Stimulated activated CD8-positive, alpha-beta memory T cell treated with anti-CD3 and anti-CD28 coated beads, Interleukin-4, amount 100 ng/mL, for 4 hours (primary cell): ENCODE data around the gene IL4R.
"Not testable (repeated sequence)": the region's sequence is repeated elsewhere in the genome, so short reads cannot be mapped to it uniquely, and the experiment has no call there.

Source experiments
- DNase-seq, 2 donors: peaks; one replicate each; pipeline ENCODE4 v3.0.0-alpha.2; 2020; ENCODE audit warnings: low read depth in 2 of 2, low spot score in 1 of 2

IL4R gene

DNA sequence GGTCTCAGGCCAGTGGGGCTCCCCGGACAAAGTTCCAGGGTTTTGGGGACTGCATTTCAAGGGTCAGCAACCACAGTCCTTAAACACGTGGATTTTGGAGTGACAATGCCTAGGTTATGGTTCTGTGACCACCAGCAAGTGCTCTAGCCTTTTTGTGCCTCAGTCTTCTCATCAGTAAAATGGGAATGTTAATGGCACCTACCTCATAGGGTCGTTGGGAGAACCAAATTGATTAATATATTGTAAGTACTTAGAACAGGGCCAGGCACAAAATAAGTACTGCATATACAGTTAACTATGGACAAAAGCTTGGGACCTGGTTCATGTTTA lies 13.8 kb downstream of the IL4R start:
- no peak for DNase-seq

DNA sequence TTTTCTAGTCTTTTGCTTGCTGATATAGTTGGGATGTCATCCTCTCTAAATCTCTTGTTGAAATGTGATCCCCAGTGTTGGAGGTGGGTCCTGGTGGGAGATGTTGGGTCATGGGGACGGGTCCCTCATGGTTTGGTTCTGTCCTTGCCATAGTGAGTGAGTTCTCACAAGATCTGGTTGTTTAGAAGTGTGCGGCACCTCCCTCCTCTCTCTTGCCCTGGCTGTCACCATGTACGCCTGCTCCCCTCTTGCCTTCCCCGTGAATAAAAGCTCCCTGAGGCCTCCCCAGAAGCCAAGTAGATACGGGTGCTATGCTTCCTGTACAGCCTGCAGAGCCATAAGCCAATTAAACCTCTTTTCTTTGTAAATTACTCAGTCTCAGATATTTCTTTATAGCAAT lies 15.2 kb downstream of the IL4R start:
- DNase-seq = no peak

- DNase-seq = not testable (repeated sequence)
Observed at GRCh38 chr16:27329376-27330079, 15.8 kb downstream of the IL4R start.

DNA sequence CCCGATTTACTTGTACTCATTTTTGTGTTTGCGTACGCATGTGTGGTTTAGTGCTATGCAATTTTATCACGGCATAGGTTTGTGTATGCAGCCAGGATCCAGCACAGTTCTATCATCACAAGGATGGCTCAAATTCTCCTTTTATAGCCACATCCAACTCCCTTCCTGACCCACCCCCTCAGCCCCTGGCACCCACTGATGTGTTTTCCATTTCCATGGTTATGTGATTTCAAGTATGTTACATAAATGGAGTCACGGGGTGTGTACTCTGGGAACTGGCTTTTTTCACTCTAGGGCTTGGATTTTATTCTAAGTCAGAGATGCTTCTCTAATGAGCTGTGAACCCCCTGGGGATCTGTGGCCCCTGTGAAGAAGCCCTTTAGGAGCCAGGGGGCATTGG lies 16.8 kb downstream of the IL4R start:
- DNase-seq = no peak

- no peak for DNase-seq
Observed at GRCh38 chr16:27332105-27332504, 18.3 kb downstream of the IL4R start.

DNA sequence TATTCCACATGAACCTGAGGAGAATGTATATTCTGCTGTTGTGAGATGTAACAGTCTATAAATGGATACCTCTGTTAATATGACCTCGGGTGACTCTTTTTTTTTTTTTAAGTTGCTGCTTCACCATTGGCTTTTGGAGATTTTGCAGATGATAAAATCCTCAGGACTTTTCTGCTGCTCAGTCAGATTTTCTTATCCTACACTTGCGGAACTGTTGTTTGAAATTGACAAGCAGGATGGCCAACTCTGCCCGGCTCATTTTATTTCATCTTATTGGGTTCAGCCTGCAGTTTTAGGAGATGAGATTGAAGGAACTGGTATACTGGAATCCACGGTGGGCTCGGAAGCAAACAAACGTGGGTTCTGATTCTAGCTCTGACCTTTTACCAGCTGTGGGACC lies 19.3 kb downstream of the IL4R start:
- no peak for DNase-seq

GRCh38 chr16:27333549-27333948 lies 19.8 kb downstream of the IL4R start:
- DNase-seq = no peak

DNA sequence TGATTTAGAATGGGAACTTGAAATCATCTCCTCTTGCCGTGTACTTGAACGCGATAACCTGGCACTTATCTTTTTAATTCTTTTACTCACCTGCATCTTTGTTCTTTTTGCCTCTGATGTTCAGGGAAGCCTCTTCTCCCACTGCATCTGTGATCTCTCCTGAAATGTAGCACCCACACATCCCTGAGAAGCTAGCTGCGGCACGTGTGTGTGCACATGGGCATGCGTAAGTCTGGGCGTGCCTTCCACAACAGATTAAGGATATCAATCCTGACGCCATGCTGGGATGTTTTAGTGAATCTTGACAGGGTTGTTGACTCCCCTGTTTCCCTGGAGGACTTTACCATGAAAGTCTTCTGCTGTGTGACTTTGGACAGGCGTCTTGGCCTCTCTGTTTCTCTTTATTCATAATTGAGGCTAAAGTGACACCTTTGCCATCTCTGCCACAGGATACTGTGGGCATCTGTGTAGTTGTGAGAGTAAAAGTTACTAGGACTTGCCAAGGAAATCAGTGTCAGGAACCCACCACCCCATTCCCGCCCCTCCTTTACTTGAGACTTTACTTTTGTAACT lies 20.5 kb downstream of the IL4R start:
- DNase-seq = no peak

GRCh38 chr16:27334838-27335237 lies 21.1 kb downstream of the IL4R start:
- no peak for DNase-seq

DNA sequence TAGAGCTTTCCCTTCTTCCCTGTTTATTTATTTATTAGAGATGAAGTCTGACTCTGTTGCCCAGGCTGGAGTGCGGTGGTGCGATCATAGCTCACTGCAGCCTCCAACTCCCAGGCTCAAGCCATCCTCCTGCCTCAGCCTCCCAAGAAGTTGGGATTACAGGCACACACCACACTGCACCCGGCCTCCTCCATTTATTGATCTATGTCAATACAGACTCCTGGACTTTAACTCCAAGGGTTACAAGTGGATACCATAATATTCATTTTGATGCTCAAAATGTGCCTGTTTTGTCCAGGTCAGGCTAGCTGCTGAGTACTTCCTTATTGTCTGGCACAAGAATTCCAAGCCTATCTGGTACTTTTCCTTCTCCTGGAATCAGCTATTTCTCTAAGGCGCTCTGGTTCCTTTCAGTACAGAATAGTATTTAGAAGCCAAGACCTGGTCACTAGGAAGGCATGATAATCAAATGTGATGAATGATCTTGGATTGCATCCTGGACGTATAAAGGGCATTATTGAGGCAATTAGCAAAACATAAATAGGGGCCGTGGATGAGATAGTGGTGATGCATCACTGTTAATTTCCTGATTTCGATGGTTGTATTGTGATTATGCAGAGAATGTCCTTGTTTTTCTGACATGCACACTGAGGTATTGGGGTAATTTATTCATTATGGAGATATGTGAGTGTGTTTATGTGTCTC lies 21.7 kb downstream of the IL4R start:
- DNase-seq = no peak

DNA sequence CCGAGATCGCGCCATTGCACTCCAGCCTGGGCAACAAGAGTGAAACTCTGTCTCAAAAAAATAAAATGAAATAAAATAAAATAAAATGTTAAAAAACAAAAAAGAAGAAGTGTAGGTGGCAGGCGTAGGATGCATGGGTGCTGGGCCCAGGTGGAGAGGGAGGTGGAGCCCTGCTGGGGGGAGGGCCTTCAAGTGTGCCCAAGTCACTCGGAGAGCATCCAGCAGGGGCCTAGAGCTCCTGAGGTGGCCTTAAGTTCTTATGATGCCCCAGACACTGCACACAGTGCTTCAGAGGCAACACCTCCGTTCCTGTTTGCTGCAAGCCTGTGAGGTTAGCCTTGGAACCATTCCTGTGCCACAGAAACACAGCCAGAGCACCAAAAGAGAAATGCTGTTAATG lies 23.2 kb downstream of the IL4R start:
- no peak for DNase-seq

DNA sequence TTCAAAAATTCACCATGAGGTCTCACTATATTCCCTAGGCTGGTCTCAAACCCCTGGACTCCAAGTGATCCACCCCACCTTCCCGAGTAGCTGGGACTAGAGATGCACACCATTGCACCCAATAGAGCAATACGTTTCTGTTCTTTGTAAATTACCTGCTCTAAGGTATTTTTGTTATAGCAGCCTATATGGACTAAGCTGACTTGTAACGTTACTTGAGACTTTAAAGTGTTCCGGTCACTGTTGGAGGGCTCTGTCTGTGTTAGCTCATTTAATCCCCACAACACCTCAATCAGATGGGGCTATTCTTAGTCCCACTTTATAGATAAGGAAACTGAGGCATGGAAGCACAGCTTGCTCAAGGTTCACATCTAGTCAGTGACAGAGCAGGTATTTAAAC lies 25.4 kb downstream of the IL4R start:
- no peak for DNase-seq

- DNase-seq = no peak
Observed at GRCh38 chr16:27340654-27341053, 26.9 kb downstream of the IL4R start.

DNA sequence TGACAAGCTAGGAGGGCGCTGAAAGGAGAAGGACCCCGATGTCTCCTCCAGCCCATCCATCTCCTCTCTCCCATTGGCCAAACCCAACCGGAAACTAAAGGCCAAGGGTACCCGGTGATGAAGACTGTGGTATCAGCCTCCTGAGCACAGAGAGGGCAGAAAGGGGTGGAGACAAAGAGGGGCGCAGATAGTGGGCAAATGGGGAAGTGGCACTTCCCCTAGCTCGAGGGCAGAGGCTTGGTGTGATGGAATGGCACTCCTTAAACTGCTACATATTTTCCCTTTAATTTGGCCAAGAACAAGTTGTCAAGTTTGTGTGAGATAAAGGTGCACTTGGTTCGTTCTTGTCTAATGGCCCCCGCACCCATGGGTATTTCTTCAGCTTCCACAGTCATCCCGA lies 27.8 kb downstream of the IL4R start:
- DNase-seq = no peak

- DNase-seq = no peak
Observed at GRCh38 chr16:27341971-27342370, 28.2 kb downstream of the IL4R start.

DNA sequence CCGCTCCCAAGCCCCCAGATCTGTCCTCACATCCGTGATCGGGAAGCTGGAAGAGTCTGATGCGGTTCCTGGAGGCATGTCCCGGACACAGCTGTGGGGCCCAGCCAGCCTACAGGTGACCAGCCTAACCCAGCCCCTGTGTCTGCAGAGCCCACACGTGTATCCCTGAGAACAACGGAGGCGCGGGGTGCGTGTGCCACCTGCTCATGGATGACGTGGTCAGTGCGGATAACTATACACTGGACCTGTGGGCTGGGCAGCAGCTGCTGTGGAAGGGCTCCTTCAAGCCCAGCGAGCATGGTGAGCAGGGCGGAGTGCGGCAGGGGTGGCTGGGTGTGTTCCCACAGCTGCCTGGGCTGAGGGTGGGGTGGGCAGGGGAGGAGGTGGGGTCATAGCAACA lies 30.9 kb downstream of the IL4R start:
- DNase-seq = no peak

DNA sequence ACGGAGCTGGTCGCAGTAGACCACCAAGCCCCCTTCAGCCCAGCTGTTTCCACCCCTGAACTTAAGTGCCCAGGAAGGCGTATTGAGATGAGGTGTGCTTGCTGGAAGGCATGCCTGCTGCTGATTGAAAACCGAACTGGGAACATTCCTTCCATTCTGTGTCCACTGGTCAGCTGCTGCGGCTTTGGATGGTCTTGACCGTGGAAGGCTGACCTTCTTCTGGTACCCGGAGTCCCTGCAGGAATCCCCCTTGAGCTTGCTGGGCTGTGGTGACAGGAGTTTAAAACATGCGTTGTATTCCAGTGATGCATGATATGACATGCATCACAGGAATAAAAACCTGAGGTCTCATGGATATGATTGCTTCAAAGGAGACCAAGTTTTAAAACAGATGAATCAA lies 31.4 kb downstream of the IL4R start:
- DNase-seq = no peak

GRCh38 chr16:27346819-27347218 lies 33.0 kb downstream of the IL4R start:
- no peak for DNase-seq

DNA sequence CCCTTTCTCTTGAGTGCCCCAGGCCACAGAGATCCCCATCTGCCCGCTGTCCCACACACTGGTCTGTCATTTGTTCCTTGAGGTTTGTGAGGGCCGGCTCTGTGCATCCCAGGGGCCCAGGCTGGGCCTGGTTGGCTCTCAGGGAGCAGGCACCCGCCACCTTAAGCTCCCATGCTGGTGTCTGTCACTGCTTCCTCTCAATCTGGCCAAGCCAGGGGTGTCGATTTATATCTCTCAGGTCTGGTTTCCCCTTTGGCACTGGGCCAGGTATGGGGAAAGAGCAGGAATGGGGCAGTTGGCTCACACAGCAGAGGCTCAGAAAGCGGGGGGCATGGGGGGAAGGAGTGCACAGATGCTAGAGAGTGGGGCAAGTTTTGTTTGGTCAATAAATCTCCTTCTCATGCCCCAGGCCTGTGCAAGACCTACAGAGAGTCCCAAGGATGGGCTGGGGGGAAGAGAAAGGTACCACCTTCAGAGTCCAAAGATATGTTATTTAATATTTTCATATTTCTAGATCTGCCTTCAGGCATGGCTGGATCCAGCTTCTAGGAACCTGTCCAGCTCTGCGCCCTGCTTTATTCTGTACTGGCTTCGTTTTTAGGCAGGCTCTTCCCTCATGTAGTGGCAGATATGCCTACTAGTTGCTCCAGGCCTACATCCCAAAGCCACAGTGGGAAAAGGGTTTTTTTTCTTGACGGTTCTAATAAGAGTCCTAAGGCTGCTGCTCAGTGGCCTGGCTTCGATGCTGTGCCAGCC lies 34.3 kb downstream of the IL4R start:
- DNase-seq = no peak

DNA sequence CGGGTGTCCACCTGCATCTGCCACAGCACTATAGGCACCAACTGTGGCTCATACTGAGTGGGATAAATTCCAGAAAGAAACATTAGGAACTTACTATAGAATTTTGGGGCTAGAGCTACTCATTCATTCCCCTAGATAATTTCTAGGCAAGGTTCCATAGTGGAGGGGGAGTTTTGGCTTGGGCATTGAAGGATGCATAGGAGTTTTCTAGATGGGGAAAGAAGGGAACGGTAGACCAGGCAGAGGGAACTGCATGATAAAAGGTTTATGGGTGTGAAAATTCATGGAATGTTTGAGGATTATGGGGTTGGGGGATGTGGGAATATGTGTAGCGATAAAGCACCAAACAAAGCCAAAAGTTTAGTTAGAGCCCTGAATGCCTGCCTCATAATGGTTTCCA lies 35.5 kb downstream of the IL4R start:
- no peak for DNase-seq

DNA sequence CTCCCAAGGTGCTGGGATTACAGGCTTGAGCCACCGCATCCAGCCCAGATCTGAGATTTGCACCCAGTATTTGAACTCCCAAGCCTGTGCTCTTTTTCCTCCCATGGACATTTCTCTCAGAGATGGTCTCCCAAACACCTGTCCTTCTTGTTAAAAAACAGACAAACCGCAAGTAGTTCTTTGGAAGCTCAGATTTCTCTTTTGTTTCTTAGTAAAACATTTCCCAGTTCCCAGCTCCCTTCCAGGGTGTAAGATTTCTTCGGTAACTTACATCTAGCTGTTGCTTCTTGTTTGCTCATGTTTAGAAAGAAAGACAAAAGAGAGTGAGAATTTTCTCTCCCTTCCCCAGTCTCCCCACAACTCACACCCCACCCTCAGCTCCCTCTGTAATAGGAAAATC lies 36.2 kb downstream of the IL4R start:
- no peak for DNase-seq

DNA sequence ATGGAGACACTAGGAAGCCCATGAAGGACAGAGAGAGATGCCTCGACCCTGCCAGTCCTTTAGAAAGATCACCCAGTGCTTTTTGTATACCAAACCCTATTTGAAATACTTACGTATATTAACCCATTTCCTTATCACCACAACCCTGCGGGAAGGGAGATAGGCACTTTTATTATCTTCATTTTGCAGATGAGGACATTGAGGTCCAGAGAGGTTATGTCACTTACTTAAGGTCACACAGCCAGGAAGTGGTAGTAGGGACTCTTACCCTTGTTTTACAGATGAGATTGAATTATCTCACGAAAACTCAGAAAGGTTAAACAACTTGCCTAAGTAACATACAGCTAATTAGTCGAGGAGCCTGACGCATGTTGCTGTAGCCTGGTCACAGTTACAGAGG lies 38.2 kb downstream of the IL4R start:
- DNase-seq = no peak
